Liver (tissue), 3 donors: ENCODE measurements around the gene SNRPD2.

Experiments
- RAD21 ChIP-seq, 2 donors: IDR thresholded peaks; 2 replicates each; pipeline ENCODE4 v1.6.1; 2016; ENCODE audit warnings: antibody characterized with exemption in 2 of 2, mild to moderate bottlenecking in 2 of 2
- TAF1 ChIP-seq: conservative IDR thresholded peaks from 2 replicates; pipeline ENCODE4 v1.6.1; 2016; ENCODE audit warnings: antibody characterized with exemption, mild to moderate bottlenecking
- TF ChIP-seq, protein P1 (sequence below): fragments of 150-350 bp; IDR thresholded peaks from 2 replicates; pipeline ENCODE4 v1.5.1; 2017; ENCODE audit warnings: improper control_type of control experiment, low read depth, low read length; ENCODE audit not compliant: missing input control
- TF ChIP-seq, protein P2 (sequence below): IDR thresholded peaks from 2 replicates; pipeline ENCODE4 v1.6.1; 2016; ENCODE audit warnings: antibody characterized with exemption
- TF ChIP-seq, protein P3 (sequence below): IDR thresholded peaks from 2 replicates; pipeline ENCODE4 v1.6.1; 2016; ENCODE audit warnings: antibody characterized with exemption, mild to moderate bottlenecking
- donor health status: healthy.
- donor health status: healthy.

DNA sequence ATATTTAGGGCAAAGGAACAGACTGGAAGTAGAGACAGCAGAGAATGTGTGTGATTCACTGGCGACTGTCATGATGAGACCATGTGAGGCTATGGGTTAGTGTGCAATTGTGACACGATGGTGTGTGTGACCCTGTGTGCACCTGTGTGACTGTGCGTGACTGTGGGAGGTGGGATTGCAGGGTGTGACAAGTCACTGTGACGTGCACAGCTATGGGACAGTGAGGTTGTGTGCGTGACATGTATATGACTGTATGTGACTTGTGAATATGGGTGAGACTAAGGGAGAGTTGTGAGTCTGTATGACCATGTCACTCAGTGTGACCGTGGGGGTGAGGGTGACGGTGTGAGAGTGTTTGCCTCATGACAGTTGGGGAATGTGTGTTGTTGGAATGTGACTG, 27.2 kb downstream of the SNRPD2 start:
- TF ChIP-seq TAF1 (no peak), RAD21 (IDR thresholded peaks at IDR 0.05) (no peak)
- TF ChIP-seq, protein P1, sequence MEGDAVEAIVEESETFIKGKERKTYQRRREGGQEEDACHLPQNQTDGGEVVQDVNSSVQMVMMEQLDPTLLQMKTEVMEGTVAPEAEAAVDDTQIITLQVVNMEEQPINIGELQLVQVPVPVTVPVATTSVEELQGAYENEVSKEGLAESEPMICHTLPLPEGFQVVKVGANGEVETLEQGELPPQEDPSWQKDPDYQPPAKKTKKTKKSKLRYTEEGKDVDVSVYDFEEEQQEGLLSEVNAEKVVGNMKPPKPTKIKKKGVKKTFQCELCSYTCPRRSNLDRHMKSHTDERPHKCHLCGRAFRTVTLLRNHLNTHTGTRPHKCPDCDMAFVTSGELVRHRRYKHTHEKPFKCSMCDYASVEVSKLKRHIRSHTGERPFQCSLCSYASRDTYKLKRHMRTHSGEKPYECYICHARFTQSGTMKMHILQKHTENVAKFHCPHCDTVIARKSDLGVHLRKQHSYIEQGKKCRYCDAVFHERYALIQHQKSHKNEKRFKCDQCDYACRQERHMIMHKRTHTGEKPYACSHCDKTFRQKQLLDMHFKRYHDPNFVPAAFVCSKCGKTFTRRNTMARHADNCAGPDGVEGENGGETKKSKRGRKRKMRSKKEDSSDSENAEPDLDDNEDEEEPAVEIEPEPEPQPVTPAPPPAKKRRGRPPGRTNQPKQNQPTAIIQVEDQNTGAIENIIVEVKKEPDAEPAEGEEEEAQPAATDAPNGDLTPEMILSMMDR: no peak
- TF ChIP-seq, protein P2, sequence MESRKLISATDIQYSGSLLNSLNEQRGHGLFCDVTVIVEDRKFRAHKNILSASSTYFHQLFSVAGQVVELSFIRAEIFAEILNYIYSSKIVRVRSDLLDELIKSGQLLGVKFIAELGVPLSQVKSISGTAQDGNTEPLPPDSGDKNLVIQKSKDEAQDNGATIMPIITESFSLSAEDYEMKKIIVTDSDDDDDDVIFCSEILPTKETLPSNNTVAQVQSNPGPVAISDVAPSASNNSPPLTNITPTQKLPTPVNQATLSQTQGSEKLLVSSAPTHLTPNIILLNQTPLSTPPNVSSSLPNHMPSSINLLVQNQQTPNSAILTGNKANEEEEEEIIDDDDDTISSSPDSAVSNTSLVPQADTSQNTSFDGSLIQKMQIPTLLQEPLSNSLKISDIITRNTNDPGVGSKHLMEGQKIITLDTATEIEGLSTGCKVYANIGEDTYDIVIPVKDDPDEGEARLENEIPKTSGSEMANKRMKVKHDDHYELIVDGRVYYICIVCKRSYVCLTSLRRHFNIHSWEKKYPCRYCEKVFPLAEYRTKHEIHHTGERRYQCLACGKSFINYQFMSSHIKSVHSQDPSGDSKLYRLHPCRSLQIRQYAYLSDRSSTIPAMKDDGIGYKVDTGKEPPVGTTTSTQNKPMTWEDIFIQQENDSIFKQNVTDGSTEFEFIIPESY: no peak
- TF ChIP-seq, protein P3, sequence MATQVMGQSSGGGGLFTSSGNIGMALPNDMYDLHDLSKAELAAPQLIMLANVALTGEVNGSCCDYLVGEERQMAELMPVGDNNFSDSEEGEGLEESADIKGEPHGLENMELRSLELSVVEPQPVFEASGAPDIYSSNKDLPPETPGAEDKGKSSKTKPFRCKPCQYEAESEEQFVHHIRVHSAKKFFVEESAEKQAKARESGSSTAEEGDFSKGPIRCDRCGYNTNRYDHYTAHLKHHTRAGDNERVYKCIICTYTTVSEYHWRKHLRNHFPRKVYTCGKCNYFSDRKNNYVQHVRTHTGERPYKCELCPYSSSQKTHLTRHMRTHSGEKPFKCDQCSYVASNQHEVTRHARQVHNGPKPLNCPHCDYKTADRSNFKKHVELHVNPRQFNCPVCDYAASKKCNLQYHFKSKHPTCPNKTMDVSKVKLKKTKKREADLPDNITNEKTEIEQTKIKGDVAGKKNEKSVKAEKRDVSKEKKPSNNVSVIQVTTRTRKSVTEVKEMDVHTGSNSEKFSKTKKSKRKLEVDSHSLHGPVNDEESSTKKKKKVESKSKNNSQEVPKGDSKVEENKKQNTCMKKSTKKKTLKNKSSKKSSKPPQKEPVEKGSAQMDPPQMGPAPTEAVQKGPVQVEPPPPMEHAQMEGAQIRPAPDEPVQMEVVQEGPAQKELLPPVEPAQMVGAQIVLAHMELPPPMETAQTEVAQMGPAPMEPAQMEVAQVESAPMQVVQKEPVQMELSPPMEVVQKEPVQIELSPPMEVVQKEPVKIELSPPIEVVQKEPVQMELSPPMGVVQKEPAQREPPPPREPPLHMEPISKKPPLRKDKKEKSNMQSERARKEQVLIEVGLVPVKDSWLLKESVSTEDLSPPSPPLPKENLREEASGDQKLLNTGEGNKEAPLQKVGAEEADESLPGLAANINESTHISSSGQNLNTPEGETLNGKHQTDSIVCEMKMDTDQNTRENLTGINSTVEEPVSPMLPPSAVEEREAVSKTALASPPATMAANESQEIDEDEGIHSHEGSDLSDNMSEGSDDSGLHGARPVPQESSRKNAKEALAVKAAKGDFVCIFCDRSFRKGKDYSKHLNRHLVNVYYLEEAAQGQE: no peak
